Osteoblast (primary cell): Measurements from ENCODE around the gene SPTBN1. TPM values are rescaled to one million over a fixed set of nuclear protein-coding genes. Genes with fewer than 3 reads are reported as not detected.

Experiments used
- DNase-seq: peaks from one replicate; pipeline ENCODE4 v3.0.0; 2011; ENCODE audit warnings: low spot score, mixed read lengths; ENCODE audit not compliant: insufficient read length; ENCODE audit errors: missing footprints
- H2AFZ ChIP-seq: 2 replicates; pipeline ENCODE4 v1.6.0; 2011; ENCODE audit warnings: mild to moderate bottlenecking, low read length
- H3K27ac ChIP-seq: 2 replicates; pipeline ENCODE4 v1.5.1; 2011; ENCODE audit warnings: mild to moderate bottlenecking, low read depth, low read length, moderate library complexity
- H3K27me3 ChIP-seq: 2 replicates; pipeline ENCODE4 v1.6.0; 2012; ENCODE audit warnings: mild to moderate bottlenecking, control low read depth, inconsistent platforms, low read length, moderate library complexity; ENCODE audit not compliant: insufficient read depth
- H3K36me3 ChIP-seq: 2 replicates; pipeline ENCODE4 v1.5.1; 2011; ENCODE audit warnings: mild to moderate bottlenecking, low read length, control low read depth, moderate library complexity; ENCODE audit not compliant: insufficient read depth
- H3K4me1 ChIP-seq: 2 replicates; pipeline ENCODE4 v1.5.1; 2011; ENCODE audit warnings: mild to moderate bottlenecking, low read length, control low read depth, moderate library complexity; ENCODE audit not compliant: insufficient read depth
- H3K4me2 ChIP-seq: 2 replicates; pipeline ENCODE4 v1.6.0; 2011; ENCODE audit warnings: mild to moderate bottlenecking, low read length; ENCODE audit not compliant: insufficient read depth
- H3K4me3 ChIP-seq: fragments of 200-600 bp; sonication (generic); 3 replicates; pipeline ENCODE4 v1.5.1; 2012; ENCODE audit warnings: mild to moderate bottlenecking, low read length, inconsistent platforms; ENCODE audit not compliant: insufficient read depth
- H3K79me2 ChIP-seq: 2 replicates; pipeline ENCODE4 v1.6.0; 2012; ENCODE audit warnings: mild to moderate bottlenecking, low read length, control low read depth, inconsistent platforms; ENCODE audit not compliant: insufficient read depth
- H3K9me3 ChIP-seq: 2 replicates; pipeline ENCODE4 v1.5.1; 2011; ENCODE audit warnings: low read depth, low read length, control low read depth
- H4K20me1 ChIP-seq: 2 replicates; pipeline ENCODE4 v1.6.0; 2012; ENCODE audit warnings: mild to moderate bottlenecking, low read length, control low read depth; ENCODE audit not compliant: insufficient read depth
- total RNA-seq: library from RNA; depleted of rRNA; stranded (reverse); fragments of >200 nt; gene quantifications from 2 replicates; pipeline ENCODE4 v1.2.3, GENCODE V29; 2012
- TF ChIP-seq, protein P1 (sequence below): IDR thresholded peaks from 2 replicates; pipeline ENCODE4 v1.5.1; 2011; ENCODE audit warnings: mild to moderate bottlenecking, low read depth, low read length, moderate library complexity; ENCODE audit errors: extremely low read depth

Gene SPTBN1
- total RNA-seq, 1 donor, result 249 TPM

DNA sequence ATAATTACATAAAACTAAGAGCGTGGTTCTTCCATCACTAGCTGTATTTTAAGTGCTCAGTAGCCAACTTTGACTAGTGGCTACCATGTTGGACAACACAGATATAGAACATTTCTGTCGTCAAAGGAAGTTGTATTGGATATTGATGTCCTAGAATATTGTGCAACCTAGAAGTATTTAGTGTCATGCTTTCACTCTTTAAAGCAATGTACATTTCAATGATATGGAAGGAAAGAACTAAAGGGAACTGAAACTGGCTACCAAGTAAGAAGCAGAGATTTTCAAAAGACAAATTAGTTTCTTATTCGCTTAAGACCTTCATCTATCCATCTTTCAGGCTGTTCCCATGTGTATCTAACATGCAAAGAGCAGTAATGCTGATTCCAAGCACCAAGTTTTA lies 182.0 kb downstream of the SPTBN1 start:
- no peak overlapping the region for H3K4me2 ChIP-seq
- H3K9me3 ChIP-seq, result no peaks in the 10 kb centered on the region
- peaks cover 38% of the 10 kb centered on the region for H3K36me3 ChIP-seq
- no peaks in the 10 kb centered on the region for H4K20me1 ChIP-seq
- no peaks in the 10 kb centered on the region for H3K27me3 ChIP-seq
- H3K4me3 ChIP-seq, result no peak overlapping the region
- peaks cover 52% of the 10 kb centered on the region for H3K79me2 ChIP-seq
- H2AFZ ChIP-seq, result no peak overlapping the region
- H3K4me1 ChIP-seq, result peaks cover 38% of the 10 kb centered on the region
- no peak overlapping the region for H3K27ac ChIP-seq
- TF ChIP-seq, protein P1, sequence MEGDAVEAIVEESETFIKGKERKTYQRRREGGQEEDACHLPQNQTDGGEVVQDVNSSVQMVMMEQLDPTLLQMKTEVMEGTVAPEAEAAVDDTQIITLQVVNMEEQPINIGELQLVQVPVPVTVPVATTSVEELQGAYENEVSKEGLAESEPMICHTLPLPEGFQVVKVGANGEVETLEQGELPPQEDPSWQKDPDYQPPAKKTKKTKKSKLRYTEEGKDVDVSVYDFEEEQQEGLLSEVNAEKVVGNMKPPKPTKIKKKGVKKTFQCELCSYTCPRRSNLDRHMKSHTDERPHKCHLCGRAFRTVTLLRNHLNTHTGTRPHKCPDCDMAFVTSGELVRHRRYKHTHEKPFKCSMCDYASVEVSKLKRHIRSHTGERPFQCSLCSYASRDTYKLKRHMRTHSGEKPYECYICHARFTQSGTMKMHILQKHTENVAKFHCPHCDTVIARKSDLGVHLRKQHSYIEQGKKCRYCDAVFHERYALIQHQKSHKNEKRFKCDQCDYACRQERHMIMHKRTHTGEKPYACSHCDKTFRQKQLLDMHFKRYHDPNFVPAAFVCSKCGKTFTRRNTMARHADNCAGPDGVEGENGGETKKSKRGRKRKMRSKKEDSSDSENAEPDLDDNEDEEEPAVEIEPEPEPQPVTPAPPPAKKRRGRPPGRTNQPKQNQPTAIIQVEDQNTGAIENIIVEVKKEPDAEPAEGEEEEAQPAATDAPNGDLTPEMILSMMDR, result no peak
- no peak for DNase-seq

DNA sequence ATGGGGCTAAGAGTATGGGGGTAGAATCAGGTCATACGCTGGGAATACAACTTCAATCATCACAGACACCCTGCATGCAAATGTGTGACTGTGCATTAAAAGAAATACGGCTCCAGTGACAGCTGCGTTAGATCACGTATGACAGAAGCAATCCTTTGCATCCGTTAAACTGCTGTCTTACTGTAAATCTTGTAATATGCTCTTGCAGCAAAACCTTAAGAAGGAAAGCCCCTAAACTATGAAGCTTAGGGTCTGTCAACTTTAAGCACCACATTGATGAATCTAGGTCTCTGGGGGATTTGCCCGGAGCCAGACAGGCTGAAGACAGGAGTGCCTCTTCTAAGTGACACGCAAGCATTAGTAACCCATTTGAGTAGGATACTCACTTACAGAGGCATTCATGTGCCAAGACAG lies 182.7 kb downstream of the SPTBN1 start:
- Histone ChIP-seq H3K36me3 (peaks cover 36% of the 10 kb centered on the region), H3K4me1 (peaks cover 31% of the 10 kb centered on the region), H3K27me3 (no peaks in the 10 kb centered on the region), H3K79me2 (peaks cover 46% of the 10 kb centered on the region), H3K27ac (no peak overlapping the region), H2AFZ (no peak overlapping the region), H4K20me1 (no peaks in the 10 kb centered on the region), H3K9me3 (no peaks in the 10 kb centered on the region), H3K4me3 (no peak overlapping the region), H3K4me2 (no peak overlapping the region)
- TF ChIP-seq, protein P1, result no peak
- DNase-seq, result no peak

DNA sequence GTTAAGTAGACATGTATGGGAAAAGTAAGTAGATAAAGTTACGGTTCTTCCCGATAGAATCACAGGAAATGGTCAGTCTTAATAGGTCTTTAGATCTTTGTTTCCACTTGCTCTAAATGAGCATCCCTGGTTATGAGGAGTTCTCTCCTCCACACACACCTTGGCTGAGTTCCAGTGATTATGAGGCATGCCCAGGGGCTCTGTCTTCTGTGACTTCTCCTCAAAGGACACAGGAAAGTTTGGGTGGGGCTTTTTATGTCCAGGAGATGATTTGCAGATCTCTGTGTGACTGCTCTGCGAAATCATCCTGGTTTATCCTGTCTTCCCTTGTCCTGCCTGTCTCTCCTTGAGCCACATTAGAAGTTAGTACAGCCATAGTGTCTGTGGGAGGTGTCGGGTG lies 183.5 kb downstream of the SPTBN1 start:
- Histone ChIP-seq H3K4me1 (peaks cover 23% of the 10 kb centered on the region), H3K9me3 (no peaks in the 10 kb centered on the region), H3K79me2 (peaks cover 50% of the 10 kb centered on the region), H3K36me3 (peaks cover 45% of the 10 kb centered on the region), H3K27ac (no peak overlapping the region), H4K20me1 (no peaks in the 10 kb centered on the region), H3K4me3 (no peak overlapping the region), H3K4me2 (no peak overlapping the region), H3K27me3 (no peaks in the 10 kb centered on the region), H2AFZ (no peak overlapping the region)
- TF ChIP-seq, protein P1, result no peak
- no peak for DNase-seq

DNA sequence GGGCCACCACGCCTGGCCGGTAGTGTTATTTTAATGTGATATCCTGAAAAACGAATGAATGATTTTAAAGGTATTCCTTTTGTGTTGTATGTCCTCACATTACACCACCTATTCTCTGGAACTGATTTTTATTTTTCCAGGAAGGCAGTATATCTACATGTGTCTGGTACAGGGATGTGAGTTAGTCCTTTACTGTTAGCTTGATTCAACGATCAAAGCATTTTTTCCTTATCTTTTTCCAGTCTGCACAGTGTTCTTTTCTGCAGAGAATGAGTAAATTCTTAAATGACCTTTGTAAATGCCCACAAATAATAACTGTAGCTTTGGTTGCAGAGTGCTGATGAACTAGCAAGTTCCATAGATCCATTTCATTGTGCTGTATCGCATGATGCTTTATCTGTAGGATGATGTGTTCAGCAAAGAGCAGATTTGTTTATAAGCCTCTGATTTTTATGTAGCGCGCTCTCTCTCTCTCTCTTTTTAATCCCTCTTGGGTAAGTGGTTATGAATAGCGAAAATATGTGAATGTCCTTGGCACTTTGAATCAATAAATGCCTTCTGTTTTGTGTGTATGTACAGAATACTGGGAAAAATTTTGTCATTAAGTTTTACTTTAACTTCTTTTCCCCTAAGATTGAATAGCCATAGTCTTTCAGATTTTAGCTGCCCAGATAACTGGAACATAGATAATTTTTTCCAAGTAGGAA lies 184.9 kb downstream of the SPTBN1 start:
- Histone ChIP-seq H2AFZ (no peak overlapping the region), H3K36me3 (peaks cover 58% of the 10 kb centered on the region), H3K4me2 (no peak overlapping the region), H4K20me1 (no peaks in the 10 kb centered on the region), H3K9me3 (no peaks in the 10 kb centered on the region), H3K27me3 (no peaks in the 10 kb centered on the region), H3K4me3 (no peak overlapping the region), H3K79me2 (peaks cover 50% of the 10 kb centered on the region), H3K4me1 (peaks cover 10% of the 10 kb centered on the region), H3K27ac (no peak overlapping the region)
- no peak for DNase-seq
- TF ChIP-seq, protein P1, result no peak
